HepG2 (cell line): ENCODE results near the gene WDR35.

Source experiments
- AGO1 ChIP-seq: fragments of 200-400 bp; formaldehyde crosslinking; IDR thresholded peaks from 2 replicates; pipeline ENCODE4 v1.6.1; 2017; ENCODE audit warnings: mild to moderate bottlenecking, low read depth, low read length, moderate library complexity; ENCODE audit not compliant: poor library complexity, severe bottlenecking
- ATRX ChIP-seq: sonication (generic); formaldehyde crosslinking; IDR thresholded peaks from 2 replicates; pipeline ENCODE4 v1.4.0; 2020; ENCODE audit warnings: missing genetic modification reagents, borderline replicate concordance
- CTCF ChIP-seq: sonication (generic); formaldehyde crosslinking; IDR thresholded peaks from 2 replicates; pipeline ENCODE4 v1.5.0; 2020; ENCODE audit warnings: mild to moderate bottlenecking, missing genetic modification reagents, moderate library complexity
- EZH2 ChIP-seq: conservative IDR thresholded peaks from 2 replicates; pipeline ENCODE4 v1.6.1; 2012; ENCODE audit warnings: mild to moderate bottlenecking, low read depth, low read length, moderate library complexity
- HIVEP1 ChIP-seq: sonication (generic); formaldehyde crosslinking; IDR thresholded peaks from 2 replicates; pipeline ENCODE4 v1.4.0; 2020; ENCODE audit warnings: mild to moderate bottlenecking, missing genetic modification reagents
- HMG20A ChIP-seq: IDR thresholded peaks from 2 replicates; pipeline ENCODE4 v1.6.1; 2016; ENCODE audit warnings: borderline replicate concordance
- NCOR1 ChIP-seq: fragments of 200-600 bp; sonication (generic); IDR thresholded peaks from 2 replicates; pipeline ENCODE4 v1.7.0; 2017; ENCODE audit warnings: antibody characterized with exemption, low read length, borderline replicate concordance
- POLR2AphosphoS2 ChIP-seq: IDR thresholded peaks from 2 replicates; pipeline ENCODE4 v1.6.1; 2011; ENCODE audit warnings: low read depth, low read length, improper control_type of control experiment
- TAF1 ChIP-seq: sonication (generic); formaldehyde crosslinking; IDR thresholded peaks from 2 replicates; pipeline ENCODE4 v1.4.0; 2020; ENCODE audit warnings: missing genetic modification reagents
- TCF7L2 ChIP-seq: IDR thresholded peaks from 2 replicates; pipeline ENCODE4 v1.6.1; 2011; ENCODE audit warnings: mild to moderate bottlenecking, low read depth, low read length, moderate library complexity
- THRA ChIP-seq: sonication (generic); formaldehyde crosslinking; IDR thresholded peaks from 2 replicates; pipeline ENCODE4 v1.4.0; 2020; ENCODE audit warnings: missing genetic modification reagents, borderline replicate concordance
- ZNF24 ChIP-seq: fragments of 450-650 bp; IDR thresholded peaks from 2 replicates; pipeline ENCODE4 v1.6.1; 2017; ENCODE audit warnings: antibody characterized with exemption, mild to moderate bottlenecking
- ZNF782 ChIP-seq: sonication (generic); formaldehyde crosslinking; IDR thresholded peaks from 2 replicates; pipeline ENCODE4 v1.4.0; 2020; ENCODE audit warnings: missing genetic modification reagents, mild to moderate bottlenecking, borderline replicate concordance

- TF ChIP-seq HIVEP1 (CRISPR knock-in tag) (no peak), ATRX (CRISPR knock-in tag) (no peak), TAF1 (CRISPR knock-in tag) (no peak; the same call in 1 of the 2 replicates), AGO1 (no peak), CTCF (CRISPR knock-in tag) (no peak), ZNF782 (no peak), TCF7L2 (no peak), ZNF24 (no peak), HMG20A (CRISPR knock-in tag) (peak; percentile 81; the same call in 1 of the 2 replicates), NCOR1 (no peak), THRA (CRISPR knock-in tag) (peak; percentile 69; the same call in 1 of the 2 replicates), EZH2 (no peak), POLR2AphosphoS2 (no peak)
Measured at GRCh38 chr2:20008703-20009102, 18.8 kb upstream of the WDR35 start.
